Neuronal stem cell (in vitro differentiated cells): ENCODE measurements around the gene ANKMY1.

ENCODE experiments used
- DNase-seq: peaks from one replicate; pipeline ENCODE4 v3.0.0-alpha.2; 2013; ENCODE audit warnings: low spot score
- H2AFZ ChIP-seq: one replicate; pipeline ENCODE4 v1.6.1; 2013; ENCODE audit warnings: mild to moderate bottlenecking, low read length, inconsistent platforms
- H2AK5ac ChIP-seq: 2 replicates; pipeline ENCODE4 v1.6.1; 2013; ENCODE audit warnings: low read depth, mild to moderate bottlenecking, inconsistent platforms, low read length, moderate library complexity, mixed read lengths
- H2BK120ac ChIP-seq: 2 replicates; pipeline ENCODE4 v1.6.1; 2013; ENCODE audit warnings: low read depth, mild to moderate bottlenecking, inconsistent platforms, low read length, moderate library complexity, mixed read lengths
- H2BK12ac ChIP-seq: one replicate; pipeline ENCODE4 v1.6.1; 2013; ENCODE audit warnings: low read length, inconsistent platforms
- H2BK15ac ChIP-seq: 2 replicates; pipeline ENCODE4 v1.6.1; 2013; ENCODE audit warnings: mild to moderate bottlenecking, low read length, inconsistent platforms, mixed read lengths
- H2BK5ac ChIP-seq: one replicate; pipeline ENCODE4 v1.6.1; 2013; ENCODE audit warnings: inconsistent platforms, mild to moderate bottlenecking, low read length, moderate library complexity
- H3K14ac ChIP-seq: one replicate; pipeline ENCODE4 v1.6.1; 2013; ENCODE audit warnings: low read length, inconsistent platforms
- H3K18ac ChIP-seq: 2 replicates; pipeline ENCODE4 v1.6.1; 2013; ENCODE audit warnings: low read length, inconsistent platforms
- H3K23ac ChIP-seq: 2 replicates; pipeline ENCODE4 v1.6.1; 2013; ENCODE audit warnings: low read depth, mild to moderate bottlenecking, mixed read lengths, low read length, inconsistent platforms; ENCODE audit not compliant: poor library complexity
- H3K27ac ChIP-seq: replicated peaks from 3 replicates; pipeline ENCODE4 v1.5.1; 2013; ENCODE audit warnings: low read length, inconsistent platforms
- H3K27me3 ChIP-seq, 3 experiments: 2 replicates each; pipeline ENCODE4 v1.6.1; 2013; ENCODE audit warnings: low read length in 3 of 3, mild to moderate bottlenecking in 2 of 3, inconsistent platforms in 1 of 3, low read depth in 1 of 3, mixed read lengths in 1 of 3, moderate library complexity in 1 of 3; ENCODE audit not compliant: control insufficient read depth in 3 of 3, insufficient read depth in 3 of 3
- H3K36me3 ChIP-seq, 2 donors: replicated peaks in 1 of 2; 2 replicates each; pipeline ENCODE4 v1.6.1; 2013; ENCODE audit warnings: low read length in 2 of 2; ENCODE audit not compliant: control insufficient read depth in 2 of 2, insufficient read depth in 2 of 2
- H3K4ac ChIP-seq: 2 replicates; pipeline ENCODE4 v1.6.1; 2013; ENCODE audit warnings: inconsistent platforms, mild to moderate bottlenecking, low read length, moderate library complexity
- H3K4me1 ChIP-seq, 2 donors: 1 replicate in 1 of 2; 2 replicates in 1 of 2; pipeline ENCODE4 v1.6.1; 2013; ENCODE audit warnings: low read length in 2 of 2, low read depth in 1 of 2; ENCODE audit not compliant: control insufficient read depth in 2 of 2, insufficient read depth in 1 of 2
- H3K4me2 ChIP-seq: one replicate; pipeline ENCODE4 v1.6.1; 2013; ENCODE audit warnings: mild to moderate bottlenecking, low read length, inconsistent platforms; ENCODE audit not compliant: insufficient read depth, poor library complexity, severe bottlenecking
- H3K4me3 ChIP-seq, 2 donors: 2 replicates each; pipeline ENCODE4 v1.5.1; 2013; ENCODE audit warnings: low read length in 2 of 2, mild to moderate bottlenecking in 2 of 2, inconsistent platforms in 1 of 2, moderate library complexity in 1 of 2
- H3K79me1 ChIP-seq: one replicate; pipeline ENCODE4 v1.6.1; 2013; ENCODE audit warnings: low read depth, mild to moderate bottlenecking, inconsistent platforms, low read length, moderate library complexity
- H3K9ac ChIP-seq: one replicate; pipeline ENCODE4 v1.6.1; 2013; ENCODE audit warnings: mild to moderate bottlenecking, low read depth, low read length, inconsistent platforms; ENCODE audit not compliant: poor library complexity
- H3K9me3 ChIP-seq, 2 donors: replicated peaks in 1 of 2; 2 replicates each; pipeline versions ENCODE3 to v1.6.1; 2013; ENCODE audit warnings: low read length in 2 of 2, mild to moderate bottlenecking in 2 of 2, inconsistent platforms in 1 of 2, low read depth in 1 of 2, mixed read lengths in 1 of 2, moderate library complexity in 1 of 2; ENCODE audit not compliant: control insufficient read depth in 2 of 2, insufficient read depth in 1 of 2
- H4K8ac ChIP-seq: one replicate; pipeline ENCODE4 v1.6.1; 2013; ENCODE audit warnings: low read depth, mild to moderate bottlenecking, inconsistent platforms, low read length, moderate library complexity
- H4K91ac ChIP-seq: one replicate; pipeline ENCODE4 v1.6.1; 2013; ENCODE audit warnings: low read length, low read depth, mild to moderate bottlenecking, inconsistent platforms; ENCODE audit not compliant: poor library complexity
- WGBS, 2 donors: extraction: QIAGEN DNeasy Blood & Tissue Kit; methylation state at CpG; one replicate each; pipeline ENCODE4 v1.1.7; 2013; ENCODE audit warnings: missing lambda C conversion rate in 2 of 2, mixed read lengths in 1 of 2; ENCODE audit not compliant: insufficient read length in 2 of 2, insufficient replicate concordance in 1 of 2; ENCODE audit errors: extremely low coverage in 2 of 2; 5-methylcytosine and 5-hydroxymethylcytosine counted together

Gene ANKMY1

DNA sequence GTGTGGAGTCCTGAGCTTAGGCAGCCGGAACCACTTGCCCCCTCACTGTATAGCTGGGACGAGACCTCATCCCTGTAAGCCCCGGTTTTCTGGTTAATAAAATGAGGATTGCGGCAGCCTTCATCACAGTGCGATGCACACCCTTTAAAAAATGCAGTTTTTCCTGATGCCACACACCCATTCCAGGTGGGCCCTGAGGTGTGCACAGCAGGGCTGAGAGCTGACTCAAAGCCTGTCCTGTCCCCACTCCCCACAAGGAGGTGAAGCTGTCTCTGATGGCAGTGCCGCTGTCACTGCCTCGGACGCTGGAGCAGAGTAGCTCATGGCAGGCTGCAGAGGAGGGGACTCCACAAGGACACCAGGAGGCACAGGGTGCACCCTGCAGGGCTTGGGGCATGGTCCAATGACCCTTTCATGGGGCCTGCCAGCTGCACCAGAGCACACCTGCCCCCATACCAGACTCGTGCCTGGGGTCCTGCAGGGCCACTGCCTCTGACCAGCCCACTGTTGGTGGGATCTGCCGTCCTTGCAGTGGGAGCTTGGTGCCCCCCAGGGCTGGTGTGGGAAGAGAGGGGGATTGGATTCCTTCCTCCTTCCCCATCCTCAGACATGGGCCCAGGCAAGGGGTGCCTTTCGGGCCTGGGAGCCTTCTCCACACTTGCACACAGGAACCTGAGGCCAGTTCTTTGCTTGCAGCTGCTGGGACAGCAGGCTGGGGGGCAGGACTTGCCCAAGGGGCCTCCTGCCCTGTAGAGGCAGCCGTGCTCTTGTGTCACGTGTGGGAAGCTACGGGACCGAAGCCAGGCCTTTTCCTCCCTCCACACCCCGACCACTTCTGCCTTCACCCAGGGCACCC lies 99.5 kb downstream of the ANKMY1 start:
- no peak for DNase-seq
- WGBS, 2 donors, result no CpG with 5 or more reads among the region's 16 CpGs

DNA sequence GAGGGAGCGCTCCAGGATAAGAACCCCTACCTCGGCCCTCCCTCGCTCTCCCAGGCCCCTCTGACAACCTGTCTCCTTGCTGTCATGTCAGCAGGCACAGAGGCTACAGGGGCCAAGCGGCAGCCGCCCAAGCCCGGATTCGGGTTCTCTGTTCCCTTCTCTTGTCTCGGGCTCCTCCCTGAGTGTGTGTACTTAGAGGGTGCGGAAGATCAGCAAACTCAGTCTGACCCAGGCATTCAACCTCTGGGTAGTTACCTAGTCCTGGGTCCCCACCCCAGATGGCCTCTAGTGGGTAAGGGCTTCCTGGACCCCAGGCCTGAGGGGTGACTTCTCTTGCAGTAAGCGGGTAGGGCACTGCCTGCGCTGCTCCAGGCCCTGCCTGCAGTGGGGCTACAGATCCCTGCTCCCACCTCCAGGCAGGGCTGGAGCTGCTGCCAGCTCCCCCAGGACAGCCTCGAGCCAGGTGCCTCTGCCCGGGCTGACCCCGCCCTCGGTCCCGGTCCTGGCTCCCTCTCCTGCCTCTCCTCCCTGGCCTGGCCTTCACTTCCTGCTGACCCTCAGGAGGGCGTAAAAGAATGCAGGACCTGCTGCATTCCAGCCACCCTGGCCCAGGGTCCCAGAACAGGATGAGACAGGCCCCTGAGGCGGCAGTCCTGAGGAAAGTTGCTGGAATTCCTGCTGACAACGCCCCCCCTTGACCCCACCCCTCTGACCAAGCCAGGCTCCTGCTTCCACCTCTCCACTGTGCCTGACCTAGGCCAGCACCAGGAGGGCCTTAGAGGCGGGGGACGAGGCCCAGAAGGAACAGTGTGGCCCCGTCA lies 100.4 kb downstream of the ANKMY1 start:
- Histone ChIP-seq H3K27ac (no peak overlapping the region), H2AK5ac (peak overlapping the region; percentile 16), H2BK5ac (no peak overlapping the region), H3K23ac (peak overlapping the region; percentile 2), H3K9me3 (no peaks in the 10 kb centered on the region), H3K4ac (no peak overlapping the region), H2BK120ac (no peak overlapping the region), H3K79me1 (peaks cover 21% of the 10 kb centered on the region), H3K4me1 (peaks cover 51 to 56% of the 10 kb centered on the region in 2 donors), H3K36me3 (peaks cover 6 to 16% of the 10 kb centered on the region in 2 donors), H3K4me3 (no peak overlapping the region), H3K4me2 (no peak overlapping the region), H2AFZ (no peak overlapping the region), H4K91ac (no peak overlapping the region), H3K27me3 (peaks cover 0 to 18% (median 0%) of the 10 kb centered on the region in 3 experiments), H3K18ac (peak overlapping the region; percentile 35), H4K8ac (no peak overlapping the region), H3K9ac (no peak overlapping the region), H3K14ac (no peak overlapping the region), H2BK12ac (no peak overlapping the region), H2BK15ac (no peak overlapping the region)
- no CpG with 5 or more reads among the region's 22 CpGs for WGBS, 2 donors
- no peak for DNase-seq

More for the DNA sequence above, 99.5 kb downstream of the ANKMY1 start:
- Histone ChIP-seq H2AFZ (no peak overlapping the region), H2AK5ac (no peak overlapping the region), H3K23ac (peak overlapping the region; percentile 60), H3K4ac (no peak overlapping the region), H2BK5ac (no peak overlapping the region), H3K79me1 (peaks cover 24% of the 10 kb centered on the region), H3K4me2 (no peak overlapping the region), H3K27me3 (peaks cover 0 to 18% (median 0%) of the 10 kb centered on the region in 3 experiments), H4K8ac (no peak overlapping the region), H2BK120ac (no peak overlapping the region), H2BK15ac (no peak overlapping the region), H3K27ac (no peak overlapping the region), H4K91ac (no peak overlapping the region), H3K9ac (no peak overlapping the region), H3K4me1 (peaks cover 51 to 56% of the 10 kb centered on the region in 2 donors), H3K36me3 (peaks cover 8 to 24% of the 10 kb centered on the region in 2 donors), H3K9me3 (no peaks in the 10 kb centered on the region), H3K4me3 (no peak overlapping the region), H2BK12ac (peak overlapping the region; percentile 14), H3K14ac (peak overlapping the region; percentile 82), H3K18ac (peak overlapping the region; percentile 38)

DNA sequence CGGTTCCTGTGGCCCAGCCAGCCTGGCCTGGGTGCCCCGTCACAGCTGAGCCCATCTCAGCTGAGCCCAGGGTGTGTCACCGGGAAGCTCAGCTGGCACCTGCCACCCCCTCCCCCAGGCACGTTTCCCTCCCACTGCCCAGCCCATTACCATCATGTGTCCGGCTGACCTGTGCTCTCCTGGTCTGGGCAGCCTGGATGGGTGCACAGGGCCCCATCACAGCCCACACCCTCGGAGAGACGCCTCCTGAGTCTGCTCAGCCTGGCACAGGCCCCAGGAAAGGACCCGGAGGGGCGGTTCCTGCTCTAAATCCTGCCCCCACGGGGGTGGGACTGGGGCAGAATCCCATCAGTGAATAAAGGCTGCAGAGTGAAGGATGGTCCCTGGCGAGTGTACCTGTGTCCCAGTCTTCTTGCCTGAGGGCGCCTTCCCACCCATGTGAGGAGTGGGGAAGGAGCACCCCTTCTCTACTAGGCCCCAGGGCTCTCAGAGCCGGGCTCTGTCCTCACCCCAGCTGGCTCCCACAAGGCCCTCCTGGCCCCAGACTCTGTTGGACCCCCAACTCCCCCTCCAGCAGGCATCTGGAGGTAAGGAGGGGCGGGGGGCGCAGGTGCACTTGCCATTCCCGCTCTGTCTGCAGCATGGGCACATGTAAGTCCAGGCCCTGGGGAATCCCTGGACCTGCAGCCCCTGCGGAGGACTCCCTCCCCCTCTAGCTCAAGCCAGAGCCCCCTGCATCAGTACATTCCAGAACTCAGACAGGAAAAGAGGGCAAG lies 101.2 kb downstream of the ANKMY1 start:
- no peak for DNase-seq

More for the DNA sequence above, 101.2 kb downstream of the ANKMY1 start:
- Histone ChIP-seq H2BK120ac (no peak overlapping the region), H3K18ac (peak overlapping the region; percentile 91), H2AK5ac (peak overlapping the region; percentile 16), H3K36me3 (peaks cover 0 to 9% of the 10 kb centered on the region in 2 donors), H3K4me2 (no peak overlapping the region), H2BK12ac (peak overlapping the region; percentile 14), H2BK15ac (peak overlapping the region; percentile 58), H3K4me1 (peaks cover 57 to 62% of the 10 kb centered on the region in 2 donors), H3K4ac (no peak overlapping the region), H3K9ac (peak overlapping the region; percentile 78), H2BK5ac (no peak overlapping the region), H3K79me1 (peaks cover 25% of the 10 kb centered on the region), H3K4me3 (no peak overlapping the region), H3K9me3 (no peaks in the 10 kb centered on the region), H4K91ac (no peak overlapping the region), H2AFZ (no peak overlapping the region), H3K14ac (peak overlapping the region; percentile 59), H3K23ac (peak overlapping the region; percentile 80), H4K8ac (no peak overlapping the region), H3K27me3 (peaks cover 0 to 18% (median 0%) of the 10 kb centered on the region in 3 experiments), H3K27ac (no peak overlapping the region)
- no CpG with 5 or more reads among the region's 17 CpGs for WGBS, 2 donors
